ENCODE results near the gene LMOD1. TPM values are rescaled to one million over a fixed set of nuclear protein-coding genes. Genes with fewer than 3 reads are reported as not detected.

The LMOD1 gene
- total and polyA plus RNA-seq, 2 of the 8 experiments (the other 6 are each of a cell fraction or from before 2014, with no cell fraction given) = 0.77 to 1.4 TPM

DNA sequence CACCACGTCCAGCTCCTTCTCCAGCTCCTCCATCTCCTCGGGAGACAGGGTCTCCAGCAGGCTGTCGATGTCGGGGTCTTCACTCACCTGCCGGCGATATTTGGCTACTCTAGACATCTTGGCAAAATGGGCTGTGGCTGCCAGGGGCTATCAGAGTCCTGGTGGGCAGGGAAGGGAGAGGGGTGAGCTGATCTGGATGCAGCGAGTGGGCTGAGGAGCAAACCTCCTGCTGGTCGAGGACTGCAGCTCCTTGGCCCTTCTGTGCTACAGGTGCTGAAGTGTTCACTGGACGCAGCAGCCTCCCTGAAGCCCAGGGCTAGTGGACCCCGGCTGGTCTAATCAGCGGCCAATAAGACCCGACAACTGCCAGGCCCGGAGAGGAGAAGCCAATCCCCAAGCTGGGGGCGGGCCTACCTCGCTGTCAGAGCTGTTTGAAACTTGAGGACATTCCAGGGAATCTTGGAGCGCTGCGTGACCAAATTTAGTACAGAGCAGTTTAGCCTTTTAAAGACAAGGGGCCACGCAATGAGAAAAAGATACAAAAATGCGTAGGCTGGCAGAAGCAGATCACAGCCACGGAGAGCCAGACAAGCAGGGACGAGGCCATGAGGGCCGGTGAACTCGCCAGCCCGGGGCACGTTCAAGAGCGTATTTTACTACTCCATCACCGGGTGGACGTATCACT lies at the start of gene LMOD1 (continued):
- TF ChIP-seq POU5F1 (IDR thresholded peaks at IDR 0.05; ENCODE audit: low read depth, low read length) (no peak), SIRT6 (IDR thresholded peaks at IDR 0.05; ENCODE audit: low read length) (no peak), TAF1 (IDR thresholded peaks at IDR 0.05; ENCODE audit: low read depth, low read length) (peak; percentile 65; the same call in 1 of the 2 replicates), NRF1 (IDR thresholded peaks at IDR 0.05; ENCODE audit: low read depth, low read length) (no peak), KDM4A (IDR thresholded peaks at IDR 0.05; ENCODE audit: low read depth, low read length, severe bottlenecking) (peak; percentile 7), SIN3A (conservative IDR thresholded peaks at IDR 0.05 in 1 of 2, IDR thresholded peaks at IDR 0.05 in 1 of 2; ENCODE audit: low read depth in 1 of 2, low read length in 2 of 2) (peak in 1 of 2 experiments; percentile 28; a peak in 1 of 4 replicates), SIX5 (IDR thresholded peaks at IDR 0.05; ENCODE audit: low read depth, low read length) (no peak), CREB1 (IDR thresholded peaks at IDR 0.05) (no peak), EP300 (IDR thresholded peaks at IDR 0.05; ENCODE audit: borderline replicate concordance in 1 of 2, low read depth in 2 of 2, low read length in 2 of 2) (no peak), TBP (IDR thresholded peaks at IDR 0.05; ENCODE audit: low read depth, low read length) (peak; percentile 49; the same call in 1 of the 2 replicates), TEAD4 (IDR thresholded peaks at IDR 0.05; ENCODE audit: low read depth, low read length) (peak; percentile 92), SP1 (IDR thresholded peaks at IDR 0.05; ENCODE audit: low read depth, low read length) (peak; percentile 82; the same call in 1 of the 2 replicates), EGR1 (IDR thresholded peaks at IDR 0.05; ENCODE audit: borderline replicate concordance, low read depth, low read length) (no peak)
- TF ChIP-seq, protein P1, sequence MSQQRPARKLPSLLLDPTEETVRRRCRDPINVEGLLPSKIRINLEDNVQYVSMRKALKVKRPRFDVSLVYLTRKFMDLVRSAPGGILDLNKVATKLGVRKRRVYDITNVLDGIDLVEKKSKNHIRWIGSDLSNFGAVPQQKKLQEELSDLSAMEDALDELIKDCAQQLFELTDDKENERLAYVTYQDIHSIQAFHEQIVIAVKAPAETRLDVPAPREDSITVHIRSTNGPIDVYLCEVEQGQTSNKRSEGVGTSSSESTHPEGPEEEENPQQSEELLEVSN (IDR thresholded peaks at IDR 0.05) = no peak
- TF ChIP-seq, protein P2, sequence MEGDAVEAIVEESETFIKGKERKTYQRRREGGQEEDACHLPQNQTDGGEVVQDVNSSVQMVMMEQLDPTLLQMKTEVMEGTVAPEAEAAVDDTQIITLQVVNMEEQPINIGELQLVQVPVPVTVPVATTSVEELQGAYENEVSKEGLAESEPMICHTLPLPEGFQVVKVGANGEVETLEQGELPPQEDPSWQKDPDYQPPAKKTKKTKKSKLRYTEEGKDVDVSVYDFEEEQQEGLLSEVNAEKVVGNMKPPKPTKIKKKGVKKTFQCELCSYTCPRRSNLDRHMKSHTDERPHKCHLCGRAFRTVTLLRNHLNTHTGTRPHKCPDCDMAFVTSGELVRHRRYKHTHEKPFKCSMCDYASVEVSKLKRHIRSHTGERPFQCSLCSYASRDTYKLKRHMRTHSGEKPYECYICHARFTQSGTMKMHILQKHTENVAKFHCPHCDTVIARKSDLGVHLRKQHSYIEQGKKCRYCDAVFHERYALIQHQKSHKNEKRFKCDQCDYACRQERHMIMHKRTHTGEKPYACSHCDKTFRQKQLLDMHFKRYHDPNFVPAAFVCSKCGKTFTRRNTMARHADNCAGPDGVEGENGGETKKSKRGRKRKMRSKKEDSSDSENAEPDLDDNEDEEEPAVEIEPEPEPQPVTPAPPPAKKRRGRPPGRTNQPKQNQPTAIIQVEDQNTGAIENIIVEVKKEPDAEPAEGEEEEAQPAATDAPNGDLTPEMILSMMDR (IDR thresholded peaks at IDR 0.05; ENCODE audit: control extremely low read depth in 1 of 3, insufficient read depth in 1 of 3, low read depth in 1 of 3, low read length in 3 of 3) = no peak
